ENCODE data around the gene FYB2.

FYB2 gene

GRCh38 chr1:56830052-56830451, 10.8 kb upstream of the FYB2 start:
- no peak overlapping the region for H3K4me3 ChIP-seq (ENCODE audit: low read length)
- no peaks in the 10 kb centered on the region for H3K36me3 ChIP-seq (ENCODE audit: control insufficient read depth, insufficient read depth, low read length)
- no peaks in the 10 kb centered on the region for H3K4me1 ChIP-seq (ENCODE audit: control insufficient read depth, insufficient read depth, low read length)

GRCh38 chr1:56827711-56828110, 8.5 kb upstream of the FYB2 start:
- no peak overlapping the region for H3K9ac ChIP-seq (ENCODE audit: low read length)

More at GRCh38 chr1:56830052-56830451, 10.8 kb upstream of the FYB2 start:
- H3K9ac ChIP-seq (ENCODE audit: low read length) = no peak overlapping the region
- no peak overlapping the region for H3K27ac ChIP-seq (ENCODE audit: low read depth, low read length)
- H3K27me3 ChIP-seq (ENCODE audit: control insufficient read depth, insufficient read depth, low read length) = no peaks in the 10 kb centered on the region

GRCh38 chr1:56825436-56825835, 6.2 kb upstream of the FYB2 start:
- no peak overlapping the region for H3K27ac ChIP-seq (ENCODE audit: low read depth, low read length)
- no peak overlapping the region for H3K9ac ChIP-seq (ENCODE audit: low read length)
- no peaks in the 10 kb centered on the region for H3K27me3 ChIP-seq (ENCODE audit: control insufficient read depth, insufficient read depth, low read length)
- no peak overlapping the region for H3K4me3 ChIP-seq (ENCODE audit: low read length)
- no peaks in the 10 kb centered on the region for H3K36me3 ChIP-seq (ENCODE audit: control insufficient read depth, insufficient read depth, low read length)
- H3K4me1 ChIP-seq (ENCODE audit: control insufficient read depth, insufficient read depth, low read length) = peaks cover 3% of the 10 kb centered on the region

More at GRCh38 chr1:56827711-56828110, 8.5 kb upstream of the FYB2 start:
- no peak overlapping the region for H3K4me3 ChIP-seq (ENCODE audit: low read length)
- H3K27ac ChIP-seq (ENCODE audit: low read depth, low read length) = no peak overlapping the region
- H3K4me1 ChIP-seq (ENCODE audit: control insufficient read depth, insufficient read depth, low read length) = no peaks in the 10 kb centered on the region
- H3K27me3 ChIP-seq (ENCODE audit: control insufficient read depth, insufficient read depth, low read length) = no peaks in the 10 kb centered on the region
- no peaks in the 10 kb centered on the region for H3K36me3 ChIP-seq (ENCODE audit: control insufficient read depth, insufficient read depth, low read length)

GRCh38 chr1:56824938-56825337, 5.7 kb upstream of the FYB2 start:
- H3K36me3 ChIP-seq (ENCODE audit: control insufficient read depth, insufficient read depth, low read length) = no peaks in the 10 kb centered on the region
- peaks cover 3% of the 10 kb centered on the region for H3K4me1 ChIP-seq (ENCODE audit: control insufficient read depth, insufficient read depth, low read length)
- H3K9ac ChIP-seq (ENCODE audit: low read length) = no peak overlapping the region
- H3K4me3 ChIP-seq (ENCODE audit: low read length) = no peak overlapping the region
- H3K27ac ChIP-seq (ENCODE audit: low read depth, low read length) = no peak overlapping the region
- no peaks in the 10 kb centered on the region for H3K27me3 ChIP-seq (ENCODE audit: control insufficient read depth, insufficient read depth, low read length)

- Histone ChIP-seq H3K36me3 (ENCODE audit: control insufficient read depth, insufficient read depth, low read length) (no peaks in the 10 kb centered on the region), H3K9ac (ENCODE audit: low read length) (no peak overlapping the region), H3K27ac (ENCODE audit: low read depth, low read length) (no peak overlapping the region), H3K4me1 (ENCODE audit: control insufficient read depth, insufficient read depth, low read length) (peaks cover 3% of the 10 kb centered on the region), H3K27me3 (ENCODE audit: control insufficient read depth, insufficient read depth, low read length) (no peaks in the 10 kb centered on the region), H3K4me3 (ENCODE audit: low read length) (no peak overlapping the region)
Measured at GRCh38 chr1:56824271-56824670, 5.1 kb upstream of the FYB2 start.

GRCh38 chr1:56821462-56821797, 2.2 kb upstream of the FYB2 start:
- Histone ChIP-seq H3K9ac (ENCODE audit: low read length) (no peak overlapping the region), H3K4me1 (ENCODE audit: control insufficient read depth, insufficient read depth, low read length) (peaks cover 3% of the 10 kb centered on the region), H3K36me3 (ENCODE audit: control insufficient read depth, insufficient read depth, low read length) (no peaks in the 10 kb centered on the region)

GRCh38 chr1:56820755-56821461, 1.7 kb upstream of the FYB2 start:
- H3K27me3 ChIP-seq (ENCODE audit: control insufficient read depth, insufficient read depth, low read length) = no peaks in the 10 kb centered on the region
- peaks cover 3% of the 10 kb centered on the region for H3K4me1 ChIP-seq (ENCODE audit: control insufficient read depth, insufficient read depth, low read length)
- no peaks in the 10 kb centered on the region for H3K36me3 ChIP-seq (ENCODE audit: control insufficient read depth, insufficient read depth, low read length)
- H3K27ac ChIP-seq (ENCODE audit: low read depth, low read length) = no peak overlapping the region
- H3K9ac ChIP-seq (ENCODE audit: low read length) = no peak overlapping the region
- no peak overlapping the region for H3K4me3 ChIP-seq (ENCODE audit: low read length)

More at GRCh38 chr1:56821462-56821797, 2.2 kb upstream of the FYB2 start:
- H3K27ac ChIP-seq (ENCODE audit: low read depth, low read length) = no peak overlapping the region
- H3K27me3 ChIP-seq (ENCODE audit: control insufficient read depth, insufficient read depth, low read length) = no peaks in the 10 kb centered on the region
- H3K4me3 ChIP-seq (ENCODE audit: low read length) = no peak overlapping the region

GRCh38 chr1:56817716-56818463, 1.3 kb downstream of the FYB2 start:
- no peak overlapping the region for H3K9ac ChIP-seq (ENCODE audit: low read length)
- no peaks in the 10 kb centered on the region for H3K36me3 ChIP-seq (ENCODE audit: control insufficient read depth, insufficient read depth, low read length)
- no peak overlapping the region for H3K4me3 ChIP-seq (ENCODE audit: low read length)
- no peak overlapping the region for H3K27ac ChIP-seq (ENCODE audit: low read depth, low read length)
- no peaks in the 10 kb centered on the region for H3K27me3 ChIP-seq (ENCODE audit: control insufficient read depth, insufficient read depth, low read length)
- peaks cover 3% of the 10 kb centered on the region for H3K4me1 ChIP-seq (ENCODE audit: control insufficient read depth, insufficient read depth, low read length)

GRCh38 chr1:56816909-56817308, 2.3 kb downstream of the FYB2 start:
- Histone ChIP-seq H3K27ac (ENCODE audit: low read depth, low read length) (no peak overlapping the region), H3K4me3 (ENCODE audit: low read length) (no peak overlapping the region), H3K27me3 (ENCODE audit: control insufficient read depth, insufficient read depth, low read length) (no peaks in the 10 kb centered on the region), H3K9ac (ENCODE audit: low read length) (no peak overlapping the region), H3K36me3 (ENCODE audit: control insufficient read depth, insufficient read depth, low read length) (no peaks in the 10 kb centered on the region), H3K4me1 (ENCODE audit: control insufficient read depth, insufficient read depth, low read length) (peaks cover 3% of the 10 kb centered on the region)

- no peak overlapping the region for H3K27ac ChIP-seq (ENCODE audit: low read depth, low read length)
- no peak overlapping the region for H3K9ac ChIP-seq (ENCODE audit: low read length)
- no peaks in the 10 kb centered on the region for H3K36me3 ChIP-seq (ENCODE audit: control insufficient read depth, insufficient read depth, low read length)
- H3K4me1 ChIP-seq (ENCODE audit: control insufficient read depth, insufficient read depth, low read length) = peaks cover 3% of the 10 kb centered on the region
- H3K27me3 ChIP-seq (ENCODE audit: control insufficient read depth, insufficient read depth, low read length) = no peaks in the 10 kb centered on the region
- H3K4me3 ChIP-seq (ENCODE audit: low read length) = no peak overlapping the region
Measured at GRCh38 chr1:56816264-56816663, 2.9 kb downstream of the FYB2 start.

GRCh38 chr1:56814205-56814604, 5.0 kb downstream of the FYB2 start:
- Histone ChIP-seq H3K27ac (ENCODE audit: low read depth, low read length) (no peak overlapping the region), H3K9ac (ENCODE audit: low read length) (no peak overlapping the region), H3K4me1 (ENCODE audit: control insufficient read depth, insufficient read depth, low read length) (no peaks in the 10 kb centered on the region), H3K4me3 (ENCODE audit: low read length) (no peak overlapping the region), H3K36me3 (ENCODE audit: control insufficient read depth, insufficient read depth, low read length) (no peaks in the 10 kb centered on the region), H3K27me3 (ENCODE audit: control insufficient read depth, insufficient read depth, low read length) (no peaks in the 10 kb centered on the region)

- Histone ChIP-seq H3K36me3 (ENCODE audit: control insufficient read depth, insufficient read depth, low read length) (no peaks in the 10 kb centered on the region), H3K4me3 (ENCODE audit: low read length) (no peak overlapping the region), H3K9ac (ENCODE audit: low read length) (no peak overlapping the region), H3K4me1 (ENCODE audit: control insufficient read depth, insufficient read depth, low read length) (no peaks in the 10 kb centered on the region), H3K27ac (ENCODE audit: low read depth, low read length) (no peak overlapping the region), H3K27me3 (ENCODE audit: control insufficient read depth, insufficient read depth, low read length) (no peaks in the 10 kb centered on the region)
Measured at GRCh38 chr1:56811331-56811730, 7.9 kb downstream of the FYB2 start.

GRCh38 chr1:56808410-56808809, 10.8 kb downstream of the FYB2 start:
- no peaks in the 10 kb centered on the region for H3K4me1 ChIP-seq (ENCODE audit: control insufficient read depth, insufficient read depth, low read length)
- no peak overlapping the region for H3K27ac ChIP-seq (ENCODE audit: low read depth, low read length)
- H3K9ac ChIP-seq (ENCODE audit: low read length) = no peak overlapping the region
- no peaks in the 10 kb centered on the region for H3K36me3 ChIP-seq (ENCODE audit: control insufficient read depth, insufficient read depth, low read length)
- H3K27me3 ChIP-seq (ENCODE audit: control insufficient read depth, insufficient read depth, low read length) = no peaks in the 10 kb centered on the region
- no peak overlapping the region for H3K4me3 ChIP-seq (ENCODE audit: low read length)
